ENCODE results near the gene IFT52. TPM values are rescaled to one million over a fixed set of nuclear protein-coding genes. Genes with fewer than 3 reads are reported as not detected.

IFT52 gene
- polyA plus RNA-seq, 3 donors: 17.6 to 28.1 (median 24.1) TPM

DNA sequence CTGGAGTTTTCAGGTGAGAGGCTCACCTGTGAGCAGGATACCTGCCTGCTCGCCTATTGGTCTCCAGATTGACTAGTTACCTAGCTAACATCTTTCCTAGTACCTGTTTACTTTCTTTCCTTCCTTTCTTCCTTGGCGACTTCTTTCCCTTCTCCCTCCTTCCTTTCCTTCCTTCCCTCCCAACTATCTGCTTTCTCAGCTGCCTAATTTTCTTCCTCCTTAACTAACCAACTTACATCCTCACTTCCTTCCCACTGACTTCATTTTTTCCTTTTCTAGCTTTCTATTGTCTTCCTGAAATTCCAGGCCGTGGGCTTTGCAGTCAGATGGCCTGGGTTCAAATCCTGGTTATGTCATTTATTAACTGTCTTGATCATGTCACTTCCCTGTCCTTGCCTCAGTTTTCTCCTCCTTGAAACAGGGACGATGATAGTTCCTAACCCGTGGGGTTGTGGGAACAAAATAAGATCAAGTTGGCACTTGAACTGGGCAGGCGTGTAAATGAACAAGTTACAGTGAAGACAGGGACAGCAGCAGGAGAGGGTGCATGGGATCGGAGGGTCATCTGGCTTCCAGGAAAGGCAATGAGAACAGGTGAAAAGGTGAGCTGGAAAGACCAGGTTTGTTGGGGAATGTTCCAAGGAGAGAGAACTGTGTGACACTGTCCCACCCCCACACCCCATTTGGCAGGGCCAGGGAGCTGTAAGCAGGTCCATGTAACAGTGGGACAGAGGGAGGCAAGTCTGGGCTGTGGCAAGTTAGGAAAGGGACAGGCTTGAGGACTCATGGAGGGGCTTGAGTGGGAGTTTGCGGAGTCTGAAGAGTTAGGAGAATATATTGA is 31.4 kb upstream of the IFT52 start:
- Histone ChIP-seq H2AFZ (ENCODE audit: insufficient read depth, low read depth, low read length, poor library complexity, severe bottlenecking) (no peak overlapping the region), H3K4me3 (replicated peaks in 1 of 3; ENCODE audit: low read depth in 2 of 3, low read length in 3 of 3) (no peak overlapping the region), H3K27me3 (ENCODE audit: control insufficient read depth in 2 of 2, insufficient read depth in 2 of 2, low read length in 2 of 2) (no peaks in the 10 kb centered on the region), H3K9me3 (replicated peaks in 1 of 2; ENCODE audit: control insufficient read depth in 1 of 2, insufficient read depth in 1 of 2, low read length in 2 of 2) (no peaks in the 10 kb centered on the region), H3K27ac (ENCODE audit: low read depth in 1 of 2, low read length in 2 of 2) (no peak overlapping the region), H3K9ac (ENCODE audit: insufficient read depth, low read length, poor library complexity, severe bottlenecking) (no peak overlapping the region), H3K36me3 (replicated peaks in 1 of 2; ENCODE audit: control insufficient read depth in 1 of 2, insufficient read depth in 2 of 2, low read length in 2 of 2) (no peaks in the 10 kb centered on the region), H3K79me2 (ENCODE audit: insufficient read depth, low read length) (no peaks in the 10 kb centered on the region), H4K20me1 (ENCODE audit: insufficient read depth, low read length) (no peaks in the 10 kb centered on the region), H3K4me1 (ENCODE audit: control insufficient read depth in 1 of 2, insufficient read depth in 2 of 2, low read length in 2 of 2) (peaks cover 38 to 40% of the 10 kb centered on the region in 2 donors), H3K4me2 (replicated peaks; ENCODE audit: extremely low read depth, low read length, poor library complexity, severe bottlenecking) (no peak overlapping the region)
- Mint-ChIP-seq H3K4me1 (peaks cover 42% of the 10 kb centered on the region), H3K9me3 (peaks cover 0 to 2% (median 0%) of the 10 kb centered on the region in 7 donors), H3K4me3 (no peak overlapping the region), H3K27ac (no peak overlapping the region), H3K27me3 (ENCODE audit: low read depth in 3 of 3) (peaks cover 0 to 2% (median 0%) of the 10 kb centered on the region in 3 donors), H3K36me3 (no peaks in the 10 kb centered on the region)
- DNase-seq: no peak
- no peak for TF ChIP-seq CTCF (IDR thresholded peaks at IDR 0.05)
- intact Hi-C loops (cut with micrococcal nuclease): no loop called here
- 70% methylated on average over 7 of the region's 8 CpGs for WGBS (ENCODE audit: insufficient coverage)

- H3K36me3 Mint-ChIP-seq: no peaks in the 10 kb centered on the region
- Histone ChIP-seq H3K4me1 (ENCODE audit: control insufficient read depth in 1 of 2, insufficient read depth in 2 of 2, low read length in 2 of 2) (peaks cover 25 to 26% of the 10 kb centered on the region in 2 donors), H3K4me2 (replicated peaks; ENCODE audit: extremely low read depth, low read length, poor library complexity, severe bottlenecking) (no peak overlapping the region), H3K27me3 (ENCODE audit: control insufficient read depth in 2 of 2, insufficient read depth in 2 of 2, low read length in 2 of 2) (no peaks in the 10 kb centered on the region), H3K9me3 (replicated peaks in 1 of 2; ENCODE audit: control insufficient read depth in 1 of 2, insufficient read depth in 1 of 2, low read length in 2 of 2) (no peaks in the 10 kb centered on the region), H4K20me1 (ENCODE audit: insufficient read depth, low read length) (no peaks in the 10 kb centered on the region), H3K9ac (ENCODE audit: insufficient read depth, low read length, poor library complexity, severe bottlenecking) (no peak overlapping the region), H3K36me3 (replicated peaks in 1 of 2; ENCODE audit: control insufficient read depth in 1 of 2, insufficient read depth in 2 of 2, low read length in 2 of 2) (no peaks in the 10 kb centered on the region), H3K4me3 (replicated peaks in 1 of 3; ENCODE audit: low read depth in 2 of 3, low read length in 3 of 3) (no peak overlapping the region), H2AFZ (ENCODE audit: insufficient read depth, low read depth, low read length, poor library complexity, severe bottlenecking) (no peak overlapping the region), H3K27ac (ENCODE audit: low read depth in 1 of 2, low read length in 2 of 2) (no peak overlapping the region), H3K79me2 (ENCODE audit: insufficient read depth, low read length) (no peaks in the 10 kb centered on the region)
- peaks cover 0 to 2% (median 0%) of the 10 kb centered on the region in 7 donors for H3K9me3 Mint-ChIP-seq
- no peak overlapping the region for H3K4me3 Mint-ChIP-seq
- no peak overlapping the region for H3K27ac Mint-ChIP-seq
- WGBS (ENCODE audit: insufficient coverage): no CpG with 5 or more reads among the region's 3 CpGs
- no peak for DNase-seq
- H3K27me3 Mint-ChIP-seq (ENCODE audit: low read depth in 3 of 3): peaks cover 0 to 2% (median 0%) of the 10 kb centered on the region in 3 donors
- peaks cover 27% of the 10 kb centered on the region for H3K4me1 Mint-ChIP-seq
- intact Hi-C loops (cut with micrococcal nuclease): no loop called here
- TF ChIP-seq CTCF (IDR thresholded peaks at IDR 0.05): no peak
Measured at GRCh38 chr20:43560974-43561373, 29.8 kb upstream of the IFT52 start.

Data from CD14-positive monocyte (primary cell).